Suppressor macrophage treated with lipopolysaccharide for 1 hour (primary cell): ENCODE results near the gene CELF2.

ENCODE experiments used
- DNase-seq, 3 donors: peaks; one replicate each; pipeline ENCODE4 v3.0.0-alpha.2; 2020 to 2022

Gene CELF2

DNA sequence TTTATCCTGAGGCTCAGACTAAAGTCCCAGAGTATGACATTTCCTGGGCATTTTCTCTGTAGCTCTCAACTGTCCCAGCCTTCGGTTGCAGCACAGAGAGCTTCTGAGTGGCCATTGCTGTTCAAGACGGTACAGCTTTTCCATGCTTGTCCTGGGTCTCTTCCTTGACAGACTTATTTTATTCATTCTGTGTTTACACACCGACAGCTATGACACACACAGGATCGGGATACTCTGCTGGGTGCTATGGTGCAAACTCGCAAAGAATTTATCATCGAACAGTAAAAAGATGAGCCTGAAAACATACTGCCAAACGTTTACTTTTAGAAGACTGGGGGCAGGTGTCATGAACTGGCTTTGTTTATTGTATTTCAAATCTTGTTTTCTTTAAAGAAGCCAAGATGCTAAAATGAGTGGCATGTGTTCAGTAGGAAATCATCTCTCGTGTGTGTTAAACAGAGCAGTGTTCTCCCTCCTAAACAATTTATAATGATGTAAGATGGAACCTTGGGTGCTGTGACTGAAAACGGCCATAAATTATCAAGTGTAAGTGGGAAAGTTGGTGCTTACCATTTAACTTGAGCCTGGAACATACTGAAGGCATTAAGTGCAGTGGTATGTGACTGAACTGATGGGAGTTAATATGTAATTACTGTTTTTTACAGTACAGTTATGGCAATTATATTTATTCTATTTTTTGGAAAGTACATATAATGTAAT, 120.8 kb downstream of the CELF2 start:
- DNase-seq = no peak

DNA sequence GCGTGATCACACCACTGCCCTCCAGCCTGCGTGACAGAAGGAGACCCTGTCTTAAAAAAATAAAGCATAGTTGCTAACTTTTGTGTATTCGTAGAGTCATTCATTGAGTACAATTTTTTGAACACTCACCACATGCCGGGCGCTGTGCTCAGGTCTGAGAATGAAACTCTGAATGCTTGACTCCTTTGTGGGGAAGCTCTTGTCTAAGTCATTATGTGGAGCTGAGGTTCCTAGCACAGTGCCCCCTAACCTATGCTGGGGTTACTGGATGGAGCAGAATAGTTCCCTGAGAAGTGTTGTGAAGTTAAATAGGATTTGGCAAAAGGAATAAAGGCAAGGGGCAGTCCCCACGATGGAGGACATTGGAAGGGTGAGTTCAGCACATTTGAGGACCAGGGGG, 123.3 kb downstream of the CELF2 start:
- DNase-seq = no peak

DNA sequence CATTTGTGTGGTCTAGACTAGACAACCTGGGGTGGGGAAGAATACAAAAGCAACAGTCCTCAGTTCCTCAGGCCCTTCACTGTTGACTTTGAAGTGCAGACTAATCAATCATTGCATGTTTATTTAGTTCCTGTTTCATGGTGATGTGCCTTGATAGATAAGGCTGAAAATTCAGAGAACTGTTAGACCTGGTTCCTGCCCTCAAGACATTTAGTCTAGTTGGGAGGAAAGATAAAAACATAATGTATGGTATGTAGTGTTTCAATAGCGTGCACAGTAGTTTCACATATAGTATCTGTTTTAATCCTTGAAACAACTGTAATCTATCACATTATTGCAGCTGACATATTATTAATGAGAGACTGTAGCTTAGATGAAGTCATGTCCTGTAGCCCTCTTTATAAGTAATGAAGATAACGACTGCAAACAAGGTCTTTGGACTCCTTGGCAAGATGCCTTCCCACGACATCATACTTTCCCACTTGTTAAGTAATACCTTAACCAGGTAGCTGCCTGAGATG, 124.0 kb downstream of the CELF2 start:
- DNase-seq = no peak

DNA sequence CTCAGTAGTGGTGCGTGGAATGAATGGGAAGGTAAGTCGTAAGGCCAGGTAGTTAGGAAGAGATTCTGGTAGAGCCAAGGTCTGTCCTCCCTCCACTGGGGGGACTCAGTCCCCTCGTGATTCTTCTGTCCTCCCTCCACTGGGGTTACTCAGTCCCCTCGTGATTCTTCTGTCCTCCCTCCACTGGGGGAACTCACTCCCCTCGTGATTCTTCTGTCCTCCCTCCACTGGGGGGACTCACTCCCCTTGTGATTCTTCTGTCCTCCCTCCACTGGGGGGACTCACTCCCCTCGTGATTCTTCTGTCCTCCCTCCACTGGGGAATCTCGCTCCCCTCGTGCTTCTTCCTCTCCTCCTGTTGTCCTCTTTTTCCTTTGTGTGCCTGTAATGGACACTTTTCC, 125.1 kb downstream of the CELF2 start:
- no peak for DNase-seq

DNA sequence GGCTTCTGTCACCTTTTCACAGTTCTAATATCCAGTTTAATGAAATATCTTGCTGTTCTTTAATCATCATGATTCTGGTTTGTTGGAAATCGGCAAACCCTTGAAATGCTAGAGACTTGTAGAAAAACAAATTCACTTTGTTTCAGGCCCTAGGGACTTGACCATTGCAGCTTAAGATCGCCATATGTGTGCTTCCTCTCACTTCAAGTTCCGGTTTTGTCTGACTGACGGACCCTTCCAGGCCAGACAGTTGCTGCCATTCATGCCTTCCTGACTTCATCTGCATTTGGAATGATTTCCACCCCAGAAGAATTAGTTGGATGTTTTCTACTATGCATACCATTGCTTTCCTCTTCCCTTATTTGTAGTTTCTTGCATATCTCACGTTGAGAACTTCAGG, 125.6 kb downstream of the CELF2 start:
- DNase-seq = peak in 1 of 3 donors; percentile 15

DNA sequence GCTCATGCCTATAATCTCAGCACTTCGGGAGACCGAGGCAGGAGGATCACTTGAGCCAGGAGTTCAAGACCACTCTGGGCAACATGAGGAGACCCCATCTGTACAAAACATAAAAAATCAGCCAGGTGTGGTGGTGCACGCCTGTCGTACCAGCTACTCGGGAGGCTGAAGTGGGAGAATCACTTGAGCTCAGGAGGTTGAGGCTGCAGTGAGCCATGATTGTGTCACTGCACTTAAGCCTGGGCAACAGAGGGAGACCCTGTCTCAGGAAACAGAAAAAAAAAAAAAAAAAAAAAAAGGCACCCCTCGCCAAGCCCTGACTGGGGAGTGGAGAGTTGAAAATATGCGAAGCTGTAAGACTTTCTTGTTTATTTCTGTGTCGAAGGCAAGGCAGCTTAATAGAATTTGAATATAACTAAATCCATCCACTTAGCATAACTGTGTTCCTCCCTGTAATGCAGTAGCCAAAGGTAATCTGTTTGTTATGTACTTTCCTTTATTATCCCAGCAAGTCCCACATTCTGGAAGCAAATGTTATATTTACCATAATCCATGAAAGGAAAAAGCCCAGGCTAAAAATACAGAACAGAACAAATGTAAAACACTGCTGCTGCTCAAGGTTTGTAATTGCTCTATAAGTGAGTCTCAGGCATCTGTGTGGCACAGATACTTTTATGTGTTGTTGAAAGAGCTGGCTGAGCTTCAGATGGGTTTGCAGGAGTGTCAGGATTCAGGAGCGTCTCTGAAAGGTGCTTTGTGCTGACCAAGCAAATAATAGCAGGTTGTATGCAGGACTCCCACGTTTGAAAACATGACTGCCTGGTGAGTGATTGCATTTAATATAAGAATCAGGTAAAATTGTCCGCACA, 127.2 kb downstream of the CELF2 start:
- DNase-seq = no peak

DNA sequence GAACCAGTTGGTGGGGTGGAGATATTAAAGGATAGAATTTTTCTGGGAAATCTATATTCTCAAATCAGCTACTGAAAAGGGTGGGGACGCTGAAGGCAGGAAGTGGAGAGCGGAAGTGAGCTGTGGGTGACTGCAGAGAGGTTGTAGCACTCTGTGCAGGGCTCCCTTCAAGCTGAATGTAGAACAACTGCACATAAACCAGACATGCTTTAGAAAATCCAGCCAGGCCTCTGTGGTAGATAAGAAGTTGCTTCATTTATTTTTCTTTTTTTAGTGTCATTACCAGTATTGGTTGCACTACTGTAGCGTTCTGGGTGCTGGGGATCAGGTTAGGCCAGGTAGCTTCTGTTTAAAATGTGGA, 127.8 kb downstream of the CELF2 start:
- DNase-seq = peak; percentile 50 to 56 (median 55)

DNA sequence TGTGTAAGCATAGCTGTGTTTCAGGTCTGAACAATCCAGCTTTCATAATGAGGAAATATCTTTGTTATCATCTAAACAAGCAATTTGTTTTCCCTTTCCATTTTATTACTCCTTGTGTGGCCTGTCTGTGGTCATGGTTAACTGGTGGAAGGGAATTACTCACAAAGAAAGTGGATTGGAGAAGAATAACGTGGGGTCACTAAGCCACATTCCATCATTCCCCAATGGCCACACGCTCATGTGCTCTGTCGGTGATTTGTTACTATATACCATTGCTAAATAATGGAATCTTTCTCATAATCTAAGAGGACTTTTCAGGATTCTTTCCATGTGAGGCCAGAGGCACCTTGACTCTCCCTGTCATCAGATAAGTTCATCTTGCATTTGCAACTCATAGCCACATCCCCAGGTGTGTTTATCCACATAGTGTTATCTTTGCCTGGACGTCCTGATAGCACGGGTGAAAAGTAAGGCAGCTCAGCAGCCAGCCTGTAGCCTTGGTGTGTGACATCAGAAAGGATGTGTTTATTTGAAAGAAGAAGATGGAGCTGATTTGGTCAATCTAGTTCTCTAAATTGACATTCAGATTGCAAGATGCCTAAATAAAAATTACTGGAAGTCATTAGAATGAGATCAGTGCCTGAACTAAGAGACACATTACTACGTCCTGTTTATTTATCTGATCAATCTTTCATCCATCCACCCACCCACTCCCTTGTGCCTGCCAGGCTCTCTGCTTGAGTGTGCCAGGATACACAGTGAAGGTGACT, 128.9 kb downstream of the CELF2 start:
- peak in 2 of 3 donors; percentile 36 to 57 for DNase-seq

DNA sequence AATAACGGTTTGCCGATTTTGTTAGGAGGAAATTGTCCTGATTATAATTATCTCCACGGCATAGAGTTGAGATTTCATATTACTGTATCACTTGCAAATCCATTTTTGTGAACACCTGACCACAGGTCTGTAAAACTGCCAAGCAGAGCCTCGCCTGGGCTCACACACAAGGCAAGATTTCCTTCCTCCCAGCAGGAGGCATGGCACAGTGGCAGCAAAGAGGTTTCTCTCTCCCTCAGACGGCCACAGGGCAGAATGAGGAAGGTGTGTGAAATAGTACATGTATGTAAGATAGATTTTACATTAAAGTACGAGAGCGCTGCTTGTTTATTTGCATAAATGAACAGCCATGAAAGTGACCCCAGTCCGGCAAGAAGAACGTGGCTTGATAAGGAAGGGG, 130.1 kb downstream of the CELF2 start:
- peak; percentile 47 to 57 (median 54) for DNase-seq

DNA sequence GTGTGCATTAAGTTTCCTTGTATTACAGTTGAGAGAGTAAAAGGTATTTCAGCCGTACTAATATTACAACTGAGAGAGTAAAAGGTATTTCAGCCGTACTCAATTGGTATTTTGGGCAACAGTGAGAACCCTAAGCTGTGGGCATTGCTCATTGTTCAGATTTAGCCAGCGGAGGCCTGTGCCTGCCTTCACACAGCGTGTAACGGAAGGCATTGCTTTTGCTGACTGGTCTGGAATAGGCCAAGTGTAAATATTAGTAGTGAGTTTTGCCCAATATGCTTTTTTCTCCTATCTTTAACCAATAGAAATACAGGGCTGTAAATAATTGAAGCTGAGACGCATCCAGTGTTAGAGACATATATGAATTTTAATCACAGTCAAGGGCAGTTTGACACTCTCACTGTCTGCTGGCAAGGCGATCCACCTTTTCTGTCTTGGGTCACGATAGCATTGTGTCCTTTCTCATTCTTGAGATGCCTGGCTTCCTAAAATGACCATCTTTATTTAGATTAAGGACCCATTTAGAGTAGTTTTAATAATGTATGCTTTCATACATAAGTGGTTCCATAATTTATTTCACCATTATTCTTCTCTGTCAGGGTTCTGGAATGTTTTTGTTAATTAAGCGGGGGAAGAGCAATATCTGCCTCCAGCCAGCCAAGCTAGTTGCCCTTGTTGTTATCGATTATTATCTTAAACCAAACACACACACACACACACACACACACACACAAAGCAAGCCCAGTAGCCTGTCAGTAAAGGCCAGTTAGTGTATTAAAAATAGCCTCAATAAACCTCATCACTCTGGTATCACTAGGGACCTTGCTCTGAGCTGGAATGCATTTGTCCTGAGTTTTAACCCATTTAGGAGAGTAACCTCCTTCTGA, 130.7 kb downstream of the CELF2 start:
- DNase-seq = no peak

DNA sequence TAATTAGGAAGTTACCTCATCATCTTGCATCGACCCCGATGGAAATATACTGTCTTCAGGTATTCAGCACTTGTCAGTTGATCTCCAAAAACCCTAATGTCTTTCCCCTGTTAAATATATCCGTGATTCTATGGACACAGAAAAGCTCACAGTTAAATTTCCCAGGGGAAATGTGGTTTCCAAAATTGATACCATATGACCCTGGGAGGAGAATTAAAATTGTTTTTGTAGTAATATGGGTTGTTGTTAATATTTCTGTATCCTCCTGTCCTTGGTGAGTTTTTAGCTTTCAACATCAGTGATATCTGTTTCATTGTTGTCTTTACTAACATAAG, 132.1 kb downstream of the CELF2 start:
- no peak for DNase-seq

DNA sequence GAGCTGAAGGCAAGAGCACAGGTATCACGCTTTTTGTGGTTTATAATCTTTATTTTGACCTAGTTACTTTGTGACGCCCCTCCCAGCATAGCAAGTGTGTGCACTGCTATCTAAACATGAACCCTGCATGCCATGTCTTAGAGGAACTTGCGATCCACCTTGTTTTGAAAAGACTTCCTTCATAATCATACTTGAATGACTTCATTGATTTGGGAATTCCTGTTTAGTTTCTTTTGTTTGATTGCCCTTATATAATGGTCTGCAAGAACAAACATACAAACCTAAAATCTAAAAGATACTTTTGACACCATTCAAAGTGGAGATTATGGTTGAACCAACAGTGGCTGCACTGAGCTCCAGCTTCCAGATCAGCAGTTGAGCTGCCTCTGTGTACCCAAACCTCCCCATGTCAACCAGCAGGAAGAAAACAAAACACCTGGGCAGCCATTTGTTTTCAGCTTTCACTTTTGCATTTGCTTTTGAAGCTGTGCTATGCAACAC, 132.6 kb downstream of the CELF2 start:
- peak in 1 of 3 donors; percentile 48 for DNase-seq

DNA sequence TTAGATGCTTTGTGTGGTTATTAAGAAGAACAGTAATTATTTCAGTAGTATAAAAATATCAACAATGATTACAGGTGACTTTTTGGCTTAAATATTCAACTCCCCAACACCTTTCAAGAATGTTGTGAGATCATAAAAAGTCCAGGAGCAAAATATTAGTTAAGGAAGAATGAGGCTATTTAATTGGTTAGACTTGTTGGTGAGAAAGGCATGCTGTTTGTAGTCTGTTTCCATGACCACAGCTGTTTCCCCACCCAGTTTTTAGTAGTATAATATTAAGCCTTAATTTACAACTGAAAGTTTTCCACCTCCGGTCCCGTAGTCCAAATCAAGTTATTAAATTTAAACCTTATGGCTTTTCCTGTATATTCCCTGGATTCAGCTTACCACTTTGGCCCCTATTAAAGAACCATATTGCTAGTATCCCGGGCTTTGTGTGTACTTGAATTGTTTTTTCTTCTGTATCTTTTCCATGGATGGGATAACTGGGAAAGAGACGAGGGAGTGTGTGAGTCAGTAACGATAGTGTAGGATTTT, 133.3 kb downstream of the CELF2 start:
- DNase-seq = no peak

DNA sequence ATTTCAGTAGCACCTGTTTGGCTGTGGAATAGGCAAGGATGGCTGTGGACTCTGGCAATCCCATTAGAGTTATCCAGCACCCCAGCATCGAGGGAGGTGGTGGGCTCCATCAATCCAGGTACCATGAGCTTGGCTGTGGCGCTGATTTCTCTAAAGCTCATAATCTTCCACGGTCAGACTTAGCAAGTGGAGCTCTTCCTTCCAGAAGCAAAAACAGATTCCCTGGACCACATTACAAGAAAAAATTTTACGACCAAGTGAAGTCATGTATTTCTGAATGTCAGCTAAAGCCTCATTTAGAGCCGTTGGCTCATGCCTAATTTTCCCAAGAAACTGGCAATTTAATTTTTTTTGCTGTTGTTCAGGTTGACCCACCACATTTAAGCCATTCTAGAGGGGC, 135.1 kb downstream of the CELF2 start:
- DNase-seq = no peak

DNA sequence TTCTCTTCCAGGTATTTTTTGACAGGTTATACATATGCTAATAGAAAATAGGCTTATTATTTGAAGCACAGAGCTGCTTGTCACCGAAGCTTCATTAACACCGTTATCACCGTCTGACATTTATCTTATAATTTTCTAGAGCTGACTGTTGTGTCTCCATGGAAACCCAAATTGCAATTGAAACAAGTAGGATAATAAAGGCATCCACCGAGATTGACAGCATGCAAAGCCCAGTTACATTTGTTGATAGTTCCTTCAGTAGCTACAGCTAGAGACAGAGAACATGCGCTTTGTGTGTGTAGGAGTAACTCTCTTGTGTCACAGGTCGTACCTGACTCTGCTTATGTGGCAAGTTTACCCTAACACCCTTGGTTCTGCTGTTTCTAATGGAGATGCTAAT, 135.6 kb downstream of the CELF2 start:
- DNase-seq = no peak

DNA sequence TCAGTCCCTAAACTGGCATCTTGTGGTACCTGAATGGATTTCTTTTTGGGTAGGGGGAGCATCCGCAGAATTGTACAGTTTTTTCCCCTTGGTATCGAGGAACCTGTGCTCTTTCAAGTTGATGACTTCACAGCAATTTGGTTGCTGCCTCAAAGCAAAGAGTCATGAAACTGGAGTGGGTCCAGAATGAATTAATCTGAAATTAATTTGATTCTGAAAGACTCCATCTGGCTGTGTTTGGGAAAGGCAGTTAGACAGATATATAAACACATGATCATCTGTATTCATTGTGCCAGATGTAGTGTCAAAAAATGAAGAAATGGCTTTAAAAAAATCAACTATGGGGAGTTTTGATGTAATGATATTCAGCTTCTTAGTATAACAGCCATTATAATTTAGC, 136.1 kb downstream of the CELF2 start:
- DNase-seq = no peak

DNA sequence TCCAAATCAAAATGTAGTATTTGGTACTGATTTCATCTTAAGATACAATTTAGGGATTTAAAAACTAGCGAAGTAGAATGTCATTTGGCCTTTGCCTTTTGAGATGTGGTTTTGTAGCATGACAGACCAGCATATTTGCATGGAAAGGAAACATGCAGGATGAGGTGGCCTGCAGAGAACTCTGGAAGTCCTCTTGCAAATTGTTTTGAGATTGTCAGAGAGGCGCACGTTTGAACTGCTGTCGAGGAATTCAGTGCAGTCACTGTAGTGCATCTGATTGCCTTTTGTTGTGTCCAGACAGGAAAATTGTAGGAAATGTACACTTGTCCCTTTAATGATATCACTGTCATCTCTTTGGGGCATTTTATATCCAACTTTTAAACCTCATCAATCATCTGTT, 136.7 kb downstream of the CELF2 start:
- DNase-seq = no peak

DNA sequence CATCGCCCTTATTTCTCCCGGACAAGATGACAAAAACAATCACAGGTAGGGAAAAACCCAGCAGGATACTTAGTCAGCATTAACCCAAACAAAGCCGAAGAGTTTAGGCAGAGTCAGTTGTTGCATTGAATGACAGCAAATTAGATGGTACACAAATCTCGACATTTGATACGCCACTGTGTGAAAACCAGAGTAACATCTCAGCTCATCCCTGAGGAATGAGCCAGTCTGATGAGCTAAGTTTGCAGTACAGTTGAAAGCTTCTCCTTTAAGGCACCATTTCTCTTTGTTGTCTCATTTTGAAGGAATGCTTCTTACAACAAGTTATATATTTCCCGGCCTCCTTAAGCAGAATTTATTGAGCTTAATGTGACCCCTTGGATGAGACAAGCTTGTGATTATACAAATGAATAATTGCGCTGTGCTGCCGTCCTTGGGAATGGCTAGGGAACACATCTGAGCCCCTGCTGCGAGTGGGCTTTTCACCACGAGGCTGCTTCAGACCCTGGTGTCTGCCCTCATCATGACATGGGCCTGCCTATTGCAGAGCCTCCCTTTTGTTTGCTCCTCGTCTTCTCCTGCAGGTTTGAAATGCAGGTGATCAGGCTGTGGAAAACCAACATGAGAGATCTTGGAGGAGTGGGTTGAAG, 137.3 kb downstream of the CELF2 start:
- DNase-seq = no peak

DNA sequence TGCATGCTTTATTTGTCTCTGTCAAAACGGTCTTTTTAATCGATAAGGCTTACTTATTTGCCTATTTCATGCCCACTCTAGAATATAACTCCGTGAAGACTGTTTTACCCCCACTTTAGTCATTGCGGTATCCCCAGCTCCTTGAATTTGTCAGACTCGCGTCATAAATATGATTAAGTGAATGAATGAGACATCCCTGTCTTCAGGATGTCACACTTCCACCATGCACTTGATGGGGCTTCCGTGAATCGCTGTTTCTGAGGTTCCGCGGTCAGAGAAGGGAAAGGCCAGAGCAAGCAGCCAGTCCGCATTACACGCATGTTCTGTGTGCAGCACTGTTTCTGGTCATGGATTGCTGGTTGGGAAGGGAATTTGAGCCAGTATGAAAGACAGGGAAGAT, 138.8 kb downstream of the CELF2 start:
- no peak for DNase-seq

DNA sequence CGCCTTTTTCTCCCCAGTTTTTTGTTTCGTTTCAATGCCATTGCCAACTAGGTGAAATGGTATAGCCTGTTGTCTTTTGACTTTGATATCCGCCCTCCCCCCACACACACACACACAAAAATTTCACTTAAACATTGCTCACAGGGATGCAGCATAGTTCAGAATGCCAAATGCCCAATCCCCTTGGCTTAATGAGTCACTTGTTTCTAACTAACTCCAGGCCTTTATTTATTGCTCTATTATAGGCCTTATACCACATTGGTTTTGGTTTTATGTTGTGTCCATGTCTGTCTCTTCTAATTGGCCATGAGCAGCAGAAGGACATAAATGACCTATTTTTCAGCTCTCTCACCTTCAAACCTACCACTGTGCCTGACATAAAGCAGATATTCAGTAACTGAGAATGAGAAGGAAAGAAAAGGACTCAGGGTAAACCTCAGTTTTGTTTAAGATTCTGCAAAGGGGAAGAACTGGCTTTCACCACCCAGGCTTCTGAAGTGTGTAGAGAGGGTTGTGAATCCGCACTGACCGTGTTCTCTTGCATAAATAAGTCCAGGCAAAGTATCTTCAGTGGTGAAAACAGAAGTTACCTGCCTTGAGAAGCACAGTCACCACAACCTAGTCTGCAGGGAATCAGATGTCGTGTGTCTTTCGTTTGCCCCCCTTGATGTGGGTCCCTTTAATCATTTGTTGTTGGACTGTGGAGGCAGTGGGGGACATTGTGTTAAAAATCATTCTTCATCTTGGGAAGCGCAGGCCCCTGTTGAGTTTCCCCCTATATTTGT, 139.8 kb downstream of the CELF2 start:
- DNase-seq = no peak

DNA sequence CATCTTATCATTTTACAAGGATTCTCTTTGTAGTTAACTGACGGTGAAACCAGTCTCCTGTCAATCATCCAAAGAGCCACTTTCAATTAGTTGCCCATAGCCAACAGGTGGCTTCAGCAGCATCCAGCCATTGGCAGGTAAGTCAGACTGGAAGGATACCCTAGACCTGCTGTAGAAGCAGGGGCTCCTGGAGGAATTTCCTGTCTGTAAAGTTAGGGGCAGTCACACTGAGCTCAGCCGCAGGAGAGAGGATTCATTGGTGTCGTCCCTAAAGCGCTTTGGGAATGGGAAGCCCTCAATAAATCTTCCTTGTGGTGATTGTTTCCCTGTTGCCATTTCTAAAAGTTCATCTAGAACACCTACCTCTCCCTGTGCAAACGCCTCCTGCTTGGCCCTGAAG, 140.4 kb downstream of the CELF2 start:
- DNase-seq = no peak
